Mesangial cell (primary cell): ENCODE results near the gene MOK. TPM values are rescaled to one million over a fixed set of nuclear protein-coding genes. Genes with fewer than 3 reads are reported as not detected.

Experiments used
- total RNA-seq: library from RNA; depleted of rRNA; stranded (reverse); fragments of >200 nt; gene quantifications from 2 replicates; pipeline ENCODE4 v1.2.3, GENCODE V29; 2015

The MOK gene, protein sequence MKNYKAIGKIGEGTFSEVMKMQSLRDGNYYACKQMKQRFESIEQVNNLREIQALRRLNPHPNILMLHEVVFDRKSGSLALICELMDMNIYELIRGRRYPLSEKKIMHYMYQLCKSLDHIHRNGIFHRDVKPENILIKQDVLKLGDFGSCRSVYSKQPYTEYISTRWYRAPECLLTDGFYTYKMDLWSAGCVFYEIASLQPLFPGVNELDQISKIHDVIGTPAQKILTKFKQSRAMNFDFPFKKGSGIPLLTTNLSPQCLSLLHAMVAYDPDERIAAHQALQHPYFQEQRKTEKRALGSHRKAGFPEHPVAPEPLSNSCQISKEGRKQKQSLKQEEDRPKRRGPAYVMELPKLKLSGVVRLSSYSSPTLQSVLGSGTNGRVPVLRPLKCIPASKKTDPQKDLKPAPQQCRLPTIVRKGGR
- total RNA-seq, result 7.8 and 11.4 TPM in 2 replicates

DNA sequence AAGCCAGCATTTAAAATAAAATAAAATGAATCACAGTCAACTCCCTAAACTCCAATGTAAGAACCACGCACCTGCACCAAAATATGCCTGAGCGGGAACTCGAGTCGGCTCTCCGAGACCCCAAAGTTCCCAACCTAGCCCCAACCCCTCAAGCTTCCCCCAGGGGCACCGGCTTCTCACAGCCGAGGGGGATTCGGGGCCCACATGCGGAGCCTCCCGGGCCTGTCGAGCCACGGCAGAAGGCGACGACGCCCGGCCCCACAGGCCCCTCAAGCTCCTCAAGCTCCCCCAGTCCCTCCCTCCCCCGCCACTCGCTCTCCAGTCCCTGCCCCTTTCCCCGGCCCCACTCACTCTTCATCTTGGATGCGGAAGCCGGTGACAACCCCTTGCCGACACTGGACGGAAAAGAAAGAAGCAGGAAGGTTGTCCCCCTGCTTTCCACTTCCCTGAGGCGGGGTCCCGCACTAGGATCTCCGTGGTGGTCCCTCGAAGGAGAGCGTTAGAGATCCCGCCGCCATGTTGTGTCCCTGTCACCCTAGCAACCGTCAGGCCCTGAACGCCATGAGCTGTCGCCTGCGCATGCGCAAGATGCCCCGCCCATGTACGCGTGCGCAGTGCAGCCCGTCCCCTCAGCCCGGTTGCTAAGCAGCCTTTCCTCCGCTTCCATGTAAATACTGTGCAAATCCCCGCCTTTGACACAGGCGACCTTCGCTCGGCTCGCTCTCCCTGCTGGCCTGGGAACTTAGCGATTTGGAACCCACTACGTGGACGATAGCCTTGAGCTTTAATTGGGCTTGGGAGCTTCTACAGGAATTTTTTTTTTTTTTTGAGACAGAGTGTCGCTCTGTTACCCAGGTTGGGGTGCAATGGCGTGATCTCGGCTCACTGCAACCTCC lies at the start of gene MOK:
Gene MOK, minus strand, starts transcription at position 554 of the 896 bp plus-strand sequence. Its CDS starts 196 bp downstream, at position 358.

DNA sequence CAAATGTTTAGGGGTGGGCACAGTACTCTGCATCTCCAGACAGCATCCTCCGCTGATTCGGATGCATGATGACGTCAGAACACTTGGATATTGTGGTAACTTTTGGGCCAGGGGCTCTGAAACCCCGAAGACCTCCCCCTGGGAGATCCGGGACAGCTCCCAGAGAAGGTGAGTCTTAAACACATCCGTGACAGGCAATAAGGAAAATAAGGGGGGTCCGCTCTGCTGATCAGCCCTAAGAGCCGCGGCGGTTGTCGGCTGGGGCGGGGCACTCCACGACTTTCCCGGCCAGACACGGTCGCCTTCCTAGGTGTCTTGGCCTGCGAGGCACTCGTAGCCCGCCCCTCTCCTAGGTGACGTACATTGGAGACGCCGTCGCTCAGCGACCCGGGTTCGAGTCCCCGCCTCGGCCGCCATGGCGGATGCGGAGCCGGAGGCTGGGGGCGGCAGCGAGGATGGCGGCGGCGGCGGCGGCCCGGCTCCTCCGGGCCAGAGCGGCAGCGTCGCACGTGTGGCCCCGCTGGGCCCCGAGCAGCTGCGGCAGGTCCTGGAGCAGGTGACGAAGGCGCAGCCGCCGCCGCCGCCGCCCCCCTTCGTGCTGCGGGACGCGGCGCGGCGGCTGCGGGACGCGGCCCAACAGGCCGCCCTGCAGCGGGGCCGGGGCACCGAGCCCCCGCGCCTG lies 14.5 kb upstream of the MOK start, which contains the start of gene ZNF839:
Gene ZNF839, plus strand, starts transcription at position 396 of the 682 bp plus-strand sequence. Its CDS starts 20 bp downstream, at position 416.

Other genes starting within 250 kb of the MOK start
- 170 and 709 TPM in 2 replicates for gene HSP90AA1, start 218.1 kb downstream of the MOK start, total RNA-seq
- gene WDR20, start 165.3 kb downstream of the MOK start, total RNA-seq, result 10.8 and 17.1 TPM in 2 replicates
- gene ZNF839, start 14.6 kb upstream of the MOK start, total RNA-seq, result 5.9 and 6.7 TPM in 2 replicates
- 30.9 and 40.4 TPM in 2 replicates for gene CINP, start 57.7 kb upstream of the MOK start, total RNA-seq
- 8.1 and 17.0 TPM in 2 replicates for gene TECPR2, start 57.8 kb upstream of the MOK start, total RNA-seq
- gene ANKRD9, start 204.6 kb upstream of the MOK start, total RNA-seq, result 27.4 and 42.5 TPM in 2 replicates